ENCODE data around the gene NECTIN3.

- TF ChIP-seq, protein P1, sequence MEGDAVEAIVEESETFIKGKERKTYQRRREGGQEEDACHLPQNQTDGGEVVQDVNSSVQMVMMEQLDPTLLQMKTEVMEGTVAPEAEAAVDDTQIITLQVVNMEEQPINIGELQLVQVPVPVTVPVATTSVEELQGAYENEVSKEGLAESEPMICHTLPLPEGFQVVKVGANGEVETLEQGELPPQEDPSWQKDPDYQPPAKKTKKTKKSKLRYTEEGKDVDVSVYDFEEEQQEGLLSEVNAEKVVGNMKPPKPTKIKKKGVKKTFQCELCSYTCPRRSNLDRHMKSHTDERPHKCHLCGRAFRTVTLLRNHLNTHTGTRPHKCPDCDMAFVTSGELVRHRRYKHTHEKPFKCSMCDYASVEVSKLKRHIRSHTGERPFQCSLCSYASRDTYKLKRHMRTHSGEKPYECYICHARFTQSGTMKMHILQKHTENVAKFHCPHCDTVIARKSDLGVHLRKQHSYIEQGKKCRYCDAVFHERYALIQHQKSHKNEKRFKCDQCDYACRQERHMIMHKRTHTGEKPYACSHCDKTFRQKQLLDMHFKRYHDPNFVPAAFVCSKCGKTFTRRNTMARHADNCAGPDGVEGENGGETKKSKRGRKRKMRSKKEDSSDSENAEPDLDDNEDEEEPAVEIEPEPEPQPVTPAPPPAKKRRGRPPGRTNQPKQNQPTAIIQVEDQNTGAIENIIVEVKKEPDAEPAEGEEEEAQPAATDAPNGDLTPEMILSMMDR (IDR thresholded peaks at IDR 0.05): no peak
- TF ChIP-seq POLR2A (IDR thresholded peaks at IDR 0.05): no peak
These were observed 20.3 kb upstream of the NECTIN3 start for GRCh38 chr3:111051354-111051753.

All from upper lobe of left lung (tissue), 4 donors.